Liver (tissue), 9 donors: Measurements from ENCODE around the gene HNRNPUL1. TPM values are rescaled to one million over a fixed set of nuclear protein-coding genes. Genes with fewer than 3 reads are reported as not detected.

Source experiments
- DNase-seq: peaks from one replicate; pipeline ENCODE4 v3.0.0-alpha.2; 2017; ENCODE audit warnings: low spot score
- H3K27ac ChIP-seq, 2 donors: one replicate each; pipeline ENCODE4 v1.7.0; 2013; ENCODE audit warnings: inconsistent platforms in 2 of 2, low read length in 2 of 2, control low read depth in 1 of 2, low read depth in 1 of 2, mild to moderate bottlenecking in 1 of 2
- H3K27me3 ChIP-seq, 4 donors: one replicate each; pipeline versions ENCODE4 v1.6.1 to v1.7.0; 2013; ENCODE audit warnings: low read length in 3 of 4, inconsistent platforms in 1 of 4, mild to moderate bottlenecking in 1 of 4, moderate library complexity in 1 of 4; ENCODE audit not compliant: control insufficient read depth in 4 of 4, insufficient read depth in 4 of 4
- H3K36me3 ChIP-seq, 4 donors: one replicate each; pipeline versions ENCODE4 v1.6.1 to v1.7.0; 2013; ENCODE audit warnings: low read length in 3 of 4, mild to moderate bottlenecking in 3 of 4, low read depth in 1 of 4, moderate library complexity in 1 of 4; ENCODE audit not compliant: control insufficient read depth in 4 of 4, insufficient read depth in 3 of 4
- H3K4me1 ChIP-seq, 4 donors: one replicate each; pipeline versions ENCODE4 v1.6.1 to v1.7.0; 2013; ENCODE audit warnings: low read length in 3 of 4, mild to moderate bottlenecking in 3 of 4, moderate library complexity in 1 of 4; ENCODE audit not compliant: control insufficient read depth in 4 of 4, insufficient read depth in 4 of 4
- H3K4me3 ChIP-seq, 3 donors: one replicate each; pipeline versions ENCODE4 v1.6.1 to v1.7.0; 2013; ENCODE audit warnings: low read length in 3 of 3, control low read depth in 1 of 3, low read depth in 1 of 3, mild to moderate bottlenecking in 1 of 3
- H3K9ac ChIP-seq, 2 donors: one replicate each; pipeline ENCODE4 v1.7.0; 2013; ENCODE audit warnings: low read length in 2 of 2, mild to moderate bottlenecking in 2 of 2, moderate library complexity in 2 of 2, control low read depth in 1 of 2, low read depth in 1 of 2
- H3K9me3 ChIP-seq, 4 donors: one replicate each; pipeline versions ENCODE4 v1.6.1 to v1.7.0; 2013; ENCODE audit warnings: low read length in 3 of 4; ENCODE audit not compliant: control insufficient read depth in 4 of 4
- EGR1 ChIP-seq, 2 donors: IDR thresholded peaks; 2 replicates each; pipeline ENCODE4 v1.6.1; 2016 to 2018; ENCODE audit warnings: antibody characterized with exemption in 2 of 2, low read depth in 2 of 2
- FOXA2 ChIP-seq: IDR thresholded peaks from 2 replicates; pipeline ENCODE4 v1.6.1; 2016; ENCODE audit warnings: antibody characterized with exemption
- GABPA ChIP-seq, 2 donors: IDR thresholded peaks in 1 of 2; conservative IDR thresholded peaks in 1 of 2; 2 replicates each; pipeline ENCODE4 v1.6.1; 2016; ENCODE audit warnings: antibody characterized with exemption in 2 of 2, mild to moderate bottlenecking in 1 of 2, moderate library complexity in 1 of 2
- HNF4A ChIP-seq, 2 donors: conservative IDR thresholded peaks; 2 replicates each; pipeline ENCODE4 v1.6.1; 2016; ENCODE audit warnings: antibody characterized with exemption in 2 of 2, mild to moderate bottlenecking in 2 of 2
- HNF4G ChIP-seq: IDR thresholded peaks from 2 replicates; pipeline ENCODE4 v1.6.1; 2016; ENCODE audit warnings: antibody characterized with exemption
- JUND ChIP-seq, 2 donors: IDR thresholded peaks; 2 replicates each; pipeline ENCODE4 v1.6.1; 2016; ENCODE audit warnings: antibody characterized with exemption in 2 of 2
- NR2F2 ChIP-seq: IDR thresholded peaks from 2 replicates; pipeline ENCODE4 v1.6.1; 2016; ENCODE audit warnings: antibody characterized with exemption
- RAD21 ChIP-seq, 2 donors: IDR thresholded peaks; 2 replicates each; pipeline ENCODE4 v1.6.1; 2016; ENCODE audit warnings: antibody characterized with exemption in 2 of 2, mild to moderate bottlenecking in 2 of 2
- RXRA ChIP-seq, 2 donors: IDR thresholded peaks; 2 replicates each; pipeline ENCODE4 v1.6.1; 2017 to 2018; ENCODE audit warnings: antibody characterized with exemption in 2 of 2, mild to moderate bottlenecking in 1 of 2
- SP1 ChIP-seq: IDR thresholded peaks from 2 replicates; pipeline ENCODE4 v1.6.1; 2018; ENCODE audit warnings: antibody characterized with exemption, mild to moderate bottlenecking
- TAF1 ChIP-seq: conservative IDR thresholded peaks from 2 replicates; pipeline ENCODE4 v1.6.1; 2016; ENCODE audit warnings: antibody characterized with exemption, mild to moderate bottlenecking
- YY1 ChIP-seq: IDR thresholded peaks from 2 replicates; pipeline ENCODE4 v1.6.1; 2016; ENCODE audit warnings: antibody characterized with exemption, mild to moderate bottlenecking
- WGBS: extraction: QIAGEN DNeasy Blood & Tissue Kit; methylation state at CpG from one replicate; pipeline ENCODE4 v1.1.7; 2013; 5-methylcytosine and 5-hydroxymethylcytosine counted together
- polyA plus RNA-seq, 2 donors: library from polyadenylated mRNA; stranded (reverse) in 1 of 2; unstranded in 1 of 2; fragments of 200-250 nt in 1 of 2; fragments of >200 nt in 1 of 2; fragmentation: Nextera tagmentation in 1 of 2; extraction: Ambion mirVana in 1 of 2; gene quantifications; one replicate each; pipeline versions ENCODE4 v1.2.1 to v1.2.3, GENCODE V29; 2013 to 2015
- total RNA-seq, 2 donors: library from RNA; depleted of rRNA; stranded (reverse); fragments of >200 nt; gene quantifications; one replicate each; pipeline ENCODE4 v1.2.3, GENCODE V29; 2014
- TF ChIP-seq, protein P1 (sequence below): IDR thresholded peaks from 2 replicates; pipeline ENCODE4 v1.6.1; 2016; ENCODE audit warnings: antibody characterized with exemption
- TF ChIP-seq, protein P2 (sequence below): IDR thresholded peaks from 2 replicates; pipeline ENCODE4 v1.6.1; 2016; ENCODE audit warnings: antibody characterized with exemption
- TF ChIP-seq, protein P3 (sequence below): fragments of 150-350 bp; IDR thresholded peaks from 2 replicates; pipeline ENCODE4 v1.5.1; 2017; ENCODE audit warnings: improper control_type of control experiment, low read depth, low read length; ENCODE audit not compliant: missing input control
- TF ChIP-seq, protein P4 (sequence below): IDR thresholded peaks from 2 replicates; pipeline ENCODE4 v1.6.1; 2016; ENCODE audit warnings: antibody characterized with exemption, mild to moderate bottlenecking
- TF ChIP-seq, protein P5 (sequence below): IDR thresholded peaks from 2 replicates; pipeline ENCODE4 v1.6.1; 2016; ENCODE audit warnings: antibody characterized with exemption
- donor health status: healthy.
- donor health status: healthy.
- donor health status: healthy.
- donor health status: healthy.
- donor health status: healthy.

HNRNPUL1 gene
- total and polyA plus RNA-seq, 4 donors: 34.9 to 80.2 (median 45.7) TPM

DNA sequence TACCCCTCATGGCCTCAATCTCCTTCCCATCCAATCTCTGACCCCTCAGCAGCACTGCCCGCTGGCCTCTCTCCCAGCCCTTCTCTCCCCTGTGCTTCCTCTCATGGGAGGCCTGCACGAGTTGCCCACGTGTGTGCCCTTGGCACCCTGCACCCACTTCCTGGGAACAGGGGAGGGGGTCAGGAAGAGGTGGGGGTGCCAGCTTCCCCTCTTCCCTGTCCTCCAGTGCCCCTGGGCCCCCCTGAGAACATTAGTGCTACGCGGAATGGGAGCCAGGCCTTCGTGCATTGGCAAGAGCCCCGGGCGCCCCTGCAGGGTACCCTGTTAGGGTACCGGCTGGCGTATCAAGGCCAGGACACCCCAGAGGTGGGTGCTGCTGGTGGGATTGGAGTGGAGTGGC, 25.9 kb upstream of the HNRNPUL1 start:
- no peak overlapping the region for H3K4me3 ChIP-seq
- TF ChIP-seq, protein P1, sequence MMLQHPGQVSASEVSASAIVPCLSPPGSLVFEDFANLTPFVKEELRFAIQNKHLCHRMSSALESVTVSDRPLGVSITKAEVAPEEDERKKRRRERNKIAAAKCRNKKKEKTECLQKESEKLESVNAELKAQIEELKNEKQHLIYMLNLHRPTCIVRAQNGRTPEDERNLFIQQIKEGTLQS: no peak
- TF ChIP-seq JUND (IDR thresholded peaks at IDR 0.05) (no peak), NR2F2 (no peak), YY1 (no peak), SP1 (no peak), GABPA (IDR thresholded peaks at IDR 0.05 in 1 of 2, conservative IDR thresholded peaks at IDR 0.05 in 1 of 2) (no peak), EGR1 (IDR thresholded peaks at IDR 0.05; ENCODE audit: low read depth in 2 of 2) (no peak), HNF4G (no peak), TAF1 (no peak), HNF4A (conservative IDR thresholded peaks at IDR 0.05) (no peak), RXRA (IDR thresholded peaks at IDR 0.05) (no peak), RAD21 (IDR thresholded peaks at IDR 0.05) (no peak), FOXA2 (no peak)
- TF ChIP-seq, protein P2, sequence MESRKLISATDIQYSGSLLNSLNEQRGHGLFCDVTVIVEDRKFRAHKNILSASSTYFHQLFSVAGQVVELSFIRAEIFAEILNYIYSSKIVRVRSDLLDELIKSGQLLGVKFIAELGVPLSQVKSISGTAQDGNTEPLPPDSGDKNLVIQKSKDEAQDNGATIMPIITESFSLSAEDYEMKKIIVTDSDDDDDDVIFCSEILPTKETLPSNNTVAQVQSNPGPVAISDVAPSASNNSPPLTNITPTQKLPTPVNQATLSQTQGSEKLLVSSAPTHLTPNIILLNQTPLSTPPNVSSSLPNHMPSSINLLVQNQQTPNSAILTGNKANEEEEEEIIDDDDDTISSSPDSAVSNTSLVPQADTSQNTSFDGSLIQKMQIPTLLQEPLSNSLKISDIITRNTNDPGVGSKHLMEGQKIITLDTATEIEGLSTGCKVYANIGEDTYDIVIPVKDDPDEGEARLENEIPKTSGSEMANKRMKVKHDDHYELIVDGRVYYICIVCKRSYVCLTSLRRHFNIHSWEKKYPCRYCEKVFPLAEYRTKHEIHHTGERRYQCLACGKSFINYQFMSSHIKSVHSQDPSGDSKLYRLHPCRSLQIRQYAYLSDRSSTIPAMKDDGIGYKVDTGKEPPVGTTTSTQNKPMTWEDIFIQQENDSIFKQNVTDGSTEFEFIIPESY: no peak
- TF ChIP-seq, protein P3, sequence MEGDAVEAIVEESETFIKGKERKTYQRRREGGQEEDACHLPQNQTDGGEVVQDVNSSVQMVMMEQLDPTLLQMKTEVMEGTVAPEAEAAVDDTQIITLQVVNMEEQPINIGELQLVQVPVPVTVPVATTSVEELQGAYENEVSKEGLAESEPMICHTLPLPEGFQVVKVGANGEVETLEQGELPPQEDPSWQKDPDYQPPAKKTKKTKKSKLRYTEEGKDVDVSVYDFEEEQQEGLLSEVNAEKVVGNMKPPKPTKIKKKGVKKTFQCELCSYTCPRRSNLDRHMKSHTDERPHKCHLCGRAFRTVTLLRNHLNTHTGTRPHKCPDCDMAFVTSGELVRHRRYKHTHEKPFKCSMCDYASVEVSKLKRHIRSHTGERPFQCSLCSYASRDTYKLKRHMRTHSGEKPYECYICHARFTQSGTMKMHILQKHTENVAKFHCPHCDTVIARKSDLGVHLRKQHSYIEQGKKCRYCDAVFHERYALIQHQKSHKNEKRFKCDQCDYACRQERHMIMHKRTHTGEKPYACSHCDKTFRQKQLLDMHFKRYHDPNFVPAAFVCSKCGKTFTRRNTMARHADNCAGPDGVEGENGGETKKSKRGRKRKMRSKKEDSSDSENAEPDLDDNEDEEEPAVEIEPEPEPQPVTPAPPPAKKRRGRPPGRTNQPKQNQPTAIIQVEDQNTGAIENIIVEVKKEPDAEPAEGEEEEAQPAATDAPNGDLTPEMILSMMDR: no peak
- TF ChIP-seq, protein P4, sequence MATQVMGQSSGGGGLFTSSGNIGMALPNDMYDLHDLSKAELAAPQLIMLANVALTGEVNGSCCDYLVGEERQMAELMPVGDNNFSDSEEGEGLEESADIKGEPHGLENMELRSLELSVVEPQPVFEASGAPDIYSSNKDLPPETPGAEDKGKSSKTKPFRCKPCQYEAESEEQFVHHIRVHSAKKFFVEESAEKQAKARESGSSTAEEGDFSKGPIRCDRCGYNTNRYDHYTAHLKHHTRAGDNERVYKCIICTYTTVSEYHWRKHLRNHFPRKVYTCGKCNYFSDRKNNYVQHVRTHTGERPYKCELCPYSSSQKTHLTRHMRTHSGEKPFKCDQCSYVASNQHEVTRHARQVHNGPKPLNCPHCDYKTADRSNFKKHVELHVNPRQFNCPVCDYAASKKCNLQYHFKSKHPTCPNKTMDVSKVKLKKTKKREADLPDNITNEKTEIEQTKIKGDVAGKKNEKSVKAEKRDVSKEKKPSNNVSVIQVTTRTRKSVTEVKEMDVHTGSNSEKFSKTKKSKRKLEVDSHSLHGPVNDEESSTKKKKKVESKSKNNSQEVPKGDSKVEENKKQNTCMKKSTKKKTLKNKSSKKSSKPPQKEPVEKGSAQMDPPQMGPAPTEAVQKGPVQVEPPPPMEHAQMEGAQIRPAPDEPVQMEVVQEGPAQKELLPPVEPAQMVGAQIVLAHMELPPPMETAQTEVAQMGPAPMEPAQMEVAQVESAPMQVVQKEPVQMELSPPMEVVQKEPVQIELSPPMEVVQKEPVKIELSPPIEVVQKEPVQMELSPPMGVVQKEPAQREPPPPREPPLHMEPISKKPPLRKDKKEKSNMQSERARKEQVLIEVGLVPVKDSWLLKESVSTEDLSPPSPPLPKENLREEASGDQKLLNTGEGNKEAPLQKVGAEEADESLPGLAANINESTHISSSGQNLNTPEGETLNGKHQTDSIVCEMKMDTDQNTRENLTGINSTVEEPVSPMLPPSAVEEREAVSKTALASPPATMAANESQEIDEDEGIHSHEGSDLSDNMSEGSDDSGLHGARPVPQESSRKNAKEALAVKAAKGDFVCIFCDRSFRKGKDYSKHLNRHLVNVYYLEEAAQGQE: no peak
- TF ChIP-seq, protein P5, sequence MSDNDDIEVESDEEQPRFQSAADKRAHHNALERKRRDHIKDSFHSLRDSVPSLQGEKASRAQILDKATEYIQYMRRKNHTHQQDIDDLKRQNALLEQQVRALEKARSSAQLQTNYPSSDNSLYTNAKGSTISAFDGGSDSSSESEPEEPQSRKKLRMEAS: no peak
- no peak overlapping the region for H3K27ac ChIP-seq
- no peaks in the 10 kb centered on the region for H3K27me3 ChIP-seq
- H3K9ac ChIP-seq: no peak overlapping the region
- H3K4me1 ChIP-seq: no peaks in the 10 kb centered on the region
- DNase-seq: no peak
- no peaks in the 10 kb centered on the region for H3K9me3 ChIP-seq
- H3K36me3 ChIP-seq: no peaks in the 10 kb centered on the region
- 81% methylated on average over 10 of the region's 10 CpGs for WGBS

DNA sequence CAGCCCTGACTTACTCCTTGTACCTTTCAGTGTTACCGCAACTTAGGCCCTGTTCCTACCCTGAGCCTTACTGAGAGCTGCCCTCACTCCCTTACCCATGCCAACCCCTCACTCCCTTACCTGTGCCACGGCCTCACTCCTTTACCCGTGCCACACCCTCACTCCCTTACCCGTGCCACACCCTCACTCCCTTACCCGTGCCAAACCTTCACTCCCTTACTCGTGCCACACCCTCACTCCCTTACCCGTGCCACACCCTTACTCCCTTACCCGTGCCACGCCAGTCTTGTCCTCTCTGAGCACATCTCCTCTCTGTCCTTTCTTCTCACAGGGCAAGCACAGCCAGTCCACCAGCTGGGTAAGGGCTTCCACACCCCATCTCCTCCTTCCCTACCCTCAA, 24.8 kb upstream of the HNRNPUL1 start:
- no peaks in the 10 kb centered on the region for H3K36me3 ChIP-seq

More for the DNA sequence above, 24.8 kb upstream of the HNRNPUL1 start:
- Histone ChIP-seq H3K4me1 (no peaks in the 10 kb centered on the region), H3K9me3 (no peaks in the 10 kb centered on the region), H3K27me3 (no peaks in the 10 kb centered on the region), H3K4me3 (no peak overlapping the region), H3K27ac (no peak overlapping the region), H3K9ac (no peak overlapping the region)
- DNase-seq: no peak
- 83% methylated on average over 9 of the region's 9 CpGs for WGBS
- TF ChIP-seq RXRA (IDR thresholded peaks at IDR 0.05): no peak
- no peak for TF ChIP-seq SP1
- TF ChIP-seq, protein P3: no peak
- TF ChIP-seq TAF1: no peak
- no peak for TF ChIP-seq FOXA2
- TF ChIP-seq, protein P5: no peak
- TF ChIP-seq, protein P2: no peak
- TF ChIP-seq RAD21 (IDR thresholded peaks at IDR 0.05): no peak
